Fibroblast of pulmonary artery (primary cell): ENCODE data around the gene PRR5L.
A peak's percentile ranks its signal among the peaks of the same experiment; 100 is the strongest.

Source experiments
- DNase-seq: peaks from one replicate; pipeline ENCODE4 v3.0.0-alpha.2; 2010; ENCODE audit warnings: low read depth
- H3K4me3 ChIP-seq: replicated peaks from 2 replicates; pipeline ENCODE4 v1.5.1; 2011; ENCODE audit warnings: low read depth, mild to moderate bottlenecking, control low read depth, low read length, moderate library complexity
- CTCF ChIP-seq: IDR thresholded peaks from 2 replicates; pipeline ENCODE4 v1.5.1; 2011; ENCODE audit warnings: mild to moderate bottlenecking, control low read depth, low read length, inconsistent platforms; ENCODE audit errors: missing control alignments

Gene PRR5L

GRCh38 chr11:36405585-36406367 is 109.7 kb downstream of the PRR5L start:
- no peak for TF ChIP-seq CTCF
- peak; percentile 58 for DNase-seq
- H3K4me3 ChIP-seq = no peak overlapping the region

- no peak overlapping the region for H3K4me3 ChIP-seq
- DNase-seq = no peak
- TF ChIP-seq CTCF = no peak
Observed at GRCh38 chr11:36407356-36407755, 111.3 kb downstream of the PRR5L start.

GRCh38 chr11:36408498-36409136 is 112.5 kb downstream of the PRR5L start:
- no peak overlapping the region for H3K4me3 ChIP-seq
- DNase-seq = no peak
- no peak for TF ChIP-seq CTCF

- no peak for TF ChIP-seq CTCF
- no peak overlapping the region for H3K4me3 ChIP-seq
- DNase-seq = peak; percentile 84
Observed at GRCh38 chr11:36409152-36409816, 113.2 kb downstream of the PRR5L start.

- H3K4me3 ChIP-seq = no peak overlapping the region
- no peak for TF ChIP-seq CTCF
- DNase-seq = peak; percentile 38
Observed at GRCh38 chr11:36411202-36411640, 115.1 kb downstream of the PRR5L start.

- no peak for TF ChIP-seq CTCF
- DNase-seq = peak; percentile 39
- no peak overlapping the region for H3K4me3 ChIP-seq
Observed at GRCh38 chr11:36412781-36413383, 116.8 kb downstream of the PRR5L start.
